Cardiac muscle cell (in vitro differentiated cells and primary cell): ENCODE measurements around the gene TSPAN32. TPM values are rescaled to one million over a fixed set of nuclear protein-coding genes. Genes with fewer than 3 reads are reported as not detected.

ENCODE experiments used
- DNase-seq, 2 donors: peaks; one replicate each; pipeline versions ENCODE4 v3.0.0 to v3.0.0-alpha.2; 2010 to 2017; ENCODE audit warnings: low read depth in 1 of 2, low spot score in 1 of 2
- H3K27ac ChIP-seq: fragments of 200-600 bp; sonication (generic); 2 replicates; pipeline ENCODE4 v1.5.1; 2016
- H3K27me3 ChIP-seq: fragments of 200-600 bp; sonication (generic); 2 replicates; pipeline ENCODE4 v1.6.0; 2016; ENCODE audit warnings: control low read depth
- H3K36me3 ChIP-seq: fragments of 200-600 bp; sonication (generic); 2 replicates; pipeline ENCODE4 v1.5.1; 2016; ENCODE audit warnings: control low read depth
- H3K4me1 ChIP-seq: fragments of 200-600 bp; sonication (generic); 2 replicates; pipeline ENCODE4 v1.8.1; 2017; ENCODE audit warnings: low read depth, mild to moderate bottlenecking, mixed run types
- H3K4me3 ChIP-seq: fragments of 200-600 bp; sonication (generic); 2 replicates; pipeline ENCODE4 v1.5.1; 2016; ENCODE audit warnings: mild to moderate bottlenecking
- H3K9me3 ChIP-seq: fragments of 200-600 bp; sonication (generic); 2 replicates; pipeline ENCODE4 v1.5.1; 2017; ENCODE audit warnings: low read depth, mild to moderate bottlenecking, control low read depth
- CTCF ChIP-seq: IDR thresholded peaks from 2 replicates; pipeline ENCODE4 v1.5.1; 2012; ENCODE audit warnings: low read depth, mild to moderate bottlenecking, low read length
- polyA plus RNA-seq: library from polyadenylated mRNA; unstranded; fragments of >200 nt; fragmentation: Nextera tagmentation; extraction: Ambion mirVana; gene quantifications from 2 replicates; pipeline ENCODE4 v1.2.1, GENCODE V29; 2016
- total RNA-seq: library from RNA; depleted of rRNA; stranded (reverse); fragments of >200 nt; gene quantifications from 2 replicates; pipeline ENCODE4 v1.2.3, GENCODE V29; 2016

TSPAN32 gene
- total and polyA plus RNA-seq, 2 experiments from 2014 or later, result 22.0 to 24.8 TPM

- Histone ChIP-seq H3K27me3 (no peaks in the 10 kb centered on the region), H3K27ac (no peak overlapping the region), H3K9me3 (no peaks in the 10 kb centered on the region), H3K36me3 (no peaks in the 10 kb centered on the region), H3K4me1 (peaks cover 15% of the 10 kb centered on the region), H3K4me3 (no peak overlapping the region)
- no peak for TF ChIP-seq CTCF
- no peak for DNase-seq
These were observed 14.6 kb downstream of the TSPAN32 start for GRCh38 chr11:2316169-2316962.

GRCh38 chr11:2316963-2317244 is 15.1 kb downstream of the TSPAN32 start:
- Histone ChIP-seq H3K27me3 (no peaks in the 10 kb centered on the region), H3K4me1 (peaks cover 15% of the 10 kb centered on the region)

GRCh38 chr11:2317354-2318050 is 15.7 kb downstream of the TSPAN32 start:
- H3K4me1 ChIP-seq, result peaks cover 15% of the 10 kb centered on the region
- no peaks in the 10 kb centered on the region for H3K36me3 ChIP-seq
- no peaks in the 10 kb centered on the region for H3K9me3 ChIP-seq
- H3K27ac ChIP-seq, result no peak overlapping the region
- DNase-seq, result no peak
- H3K27me3 ChIP-seq, result no peaks in the 10 kb centered on the region
- TF ChIP-seq CTCF, result no peak
- H3K4me3 ChIP-seq, result no peak overlapping the region

More at GRCh38 chr11:2316963-2317244, 15.1 kb downstream of the TSPAN32 start:
- DNase-seq, result no peak
- Histone ChIP-seq H3K36me3 (no peaks in the 10 kb centered on the region), H3K4me3 (no peak overlapping the region), H3K9me3 (no peaks in the 10 kb centered on the region), H3K27ac (no peak overlapping the region)
- TF ChIP-seq CTCF, result no peak

- TF ChIP-seq CTCF, result no peak
- no peak overlapping the region for H3K27ac ChIP-seq
- no peak overlapping the region for H3K4me3 ChIP-seq
- no peak for DNase-seq
- H3K36me3 ChIP-seq, result no peaks in the 10 kb centered on the region
- no peaks in the 10 kb centered on the region for H3K27me3 ChIP-seq
- peaks cover 15% of the 10 kb centered on the region for H3K4me1 ChIP-seq
- H3K9me3 ChIP-seq, result no peaks in the 10 kb centered on the region
These were observed 16.3 kb downstream of the TSPAN32 start for GRCh38 chr11:2318123-2318522.

GRCh38 chr11:2318707-2319106 is 16.9 kb downstream of the TSPAN32 start:
- no peak for DNase-seq
- H3K4me3 ChIP-seq, result no peak overlapping the region

More at GRCh38 chr11:2318707-2319106, 16.9 kb downstream of the TSPAN32 start:
- H3K27me3 ChIP-seq, result no peaks in the 10 kb centered on the region
- TF ChIP-seq CTCF, result no peak
- no peaks in the 10 kb centered on the region for H3K36me3 ChIP-seq
- H3K27ac ChIP-seq, result no peak overlapping the region
- peaks cover 15% of the 10 kb centered on the region for H3K4me1 ChIP-seq
- no peaks in the 10 kb centered on the region for H3K9me3 ChIP-seq
